Gastrocnemius medialis (tissue), 4 donors: ENCODE data around the gene CACNG3.

ENCODE experiments used
- CTCF ChIP-seq, 5 experiments: fragments of 450-650 bp in 3 of 5; fragments of 200-600 bp in 2 of 5; sonication (generic) in 2 of 5; IDR thresholded peaks in 4 of 5; conservative IDR thresholded peaks in 1 of 5; 1 replicate in 4 of 5; 2 replicates in 1 of 5; pipeline ENCODE4 v1.5.1; 2016 to 2019; ENCODE audit warnings: antibody characterized with exemption in 5 of 5, mild to moderate bottlenecking in 3 of 5, moderate library complexity in 3 of 5
- POLR2A ChIP-seq, 2 donors: fragments of 450-650 bp; IDR thresholded peaks; one replicate each; pipeline ENCODE4 v1.6.1; 2017; ENCODE audit warnings: antibody characterized with exemption in 2 of 2, mild to moderate bottlenecking in 2 of 2, moderate library complexity in 2 of 2

- TF ChIP-seq CTCF (IDR thresholded peaks at IDR 0.05 in 4 of 5, conservative IDR thresholded peaks at IDR 0.05 in 1 of 5) (no peak), POLR2A (IDR thresholded peaks at IDR 0.05) (no peak)
These were observed 33.1 kb downstream of the CACNG3 start for GRCh38 chr16:24289166-24289700.
